Non-pigmented ciliary epithelial cell (primary cell): ENCODE data around the gene TMEM266.
"Not testable (repeated sequence)": the region's sequence is repeated elsewhere in the genome, so short reads cannot be mapped to it uniquely, and the experiment has no call there.

Source experiments
- DNase-seq: peaks from one replicate; pipeline ENCODE4 v3.0.0-alpha.2; 2010; ENCODE audit warnings: low read depth

Gene TMEM266, protein sequence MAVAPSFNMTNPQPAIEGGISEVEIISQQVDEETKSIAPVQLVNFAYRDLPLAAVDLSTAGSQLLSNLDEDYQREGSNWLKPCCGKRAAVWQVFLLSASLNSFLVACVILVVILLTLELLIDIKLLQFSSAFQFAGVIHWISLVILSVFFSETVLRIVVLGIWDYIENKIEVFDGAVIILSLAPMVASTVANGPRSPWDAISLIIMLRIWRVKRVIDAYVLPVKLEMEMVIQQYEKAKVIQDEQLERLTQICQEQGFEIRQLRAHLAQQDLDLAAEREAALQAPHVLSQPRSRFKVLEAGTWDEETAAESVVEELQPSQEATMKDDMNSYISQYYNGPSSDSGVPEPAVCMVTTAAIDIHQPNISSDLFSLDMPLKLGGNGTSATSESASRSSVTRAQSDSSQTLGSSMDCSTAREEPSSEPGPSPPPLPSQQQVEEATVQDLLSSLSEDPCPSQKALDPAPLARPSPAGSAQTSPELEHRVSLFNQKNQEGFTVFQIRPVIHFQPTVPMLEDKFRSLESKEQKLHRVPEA

DNA sequence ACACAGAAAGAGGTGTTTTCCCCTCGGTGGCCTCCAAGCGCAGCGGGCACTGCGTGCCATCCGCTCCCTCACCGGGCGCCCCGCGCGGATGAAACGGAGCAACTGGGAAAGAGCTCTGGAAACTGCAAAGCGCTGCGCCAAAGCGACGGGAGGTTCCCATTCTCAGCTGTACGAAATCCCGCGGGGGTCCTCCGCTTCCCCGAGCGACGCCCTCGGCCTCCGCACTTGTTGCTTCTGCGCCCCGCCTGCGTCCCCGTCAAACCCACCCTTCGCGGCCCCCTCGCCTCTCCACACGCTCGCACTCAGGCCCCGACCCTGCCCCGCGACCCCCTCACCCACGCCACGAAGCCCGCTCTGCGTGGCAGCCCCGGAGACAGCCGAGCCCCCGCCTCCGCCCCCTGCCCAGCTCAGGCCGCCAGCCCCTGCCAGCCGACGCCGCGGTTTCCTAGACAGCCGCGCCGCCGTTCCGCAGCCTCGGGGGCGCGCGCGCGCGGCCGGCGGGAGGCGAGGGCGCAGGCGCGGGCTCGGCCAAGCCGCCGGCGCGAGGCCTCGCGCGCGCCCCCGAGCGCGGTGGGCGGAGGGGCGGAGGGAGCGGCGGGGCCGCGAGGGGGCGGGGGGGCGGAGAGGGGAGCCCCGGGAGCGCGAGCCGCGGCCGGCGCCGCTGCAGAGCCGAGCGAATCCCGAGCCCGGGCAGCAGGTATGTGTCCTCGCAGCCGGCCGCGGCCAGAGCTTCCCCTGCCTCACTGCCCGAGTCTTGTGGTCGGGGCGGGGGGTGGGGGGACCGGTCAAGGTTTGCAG lies at the start of gene TMEM266:
Gene TMEM266 (plus strand): TSS at position 666 of the 798 bp plus-strand sequence. CDS start 74,279 bp downstream, outside the sequence.
- DNase-seq = no peak

DNA sequence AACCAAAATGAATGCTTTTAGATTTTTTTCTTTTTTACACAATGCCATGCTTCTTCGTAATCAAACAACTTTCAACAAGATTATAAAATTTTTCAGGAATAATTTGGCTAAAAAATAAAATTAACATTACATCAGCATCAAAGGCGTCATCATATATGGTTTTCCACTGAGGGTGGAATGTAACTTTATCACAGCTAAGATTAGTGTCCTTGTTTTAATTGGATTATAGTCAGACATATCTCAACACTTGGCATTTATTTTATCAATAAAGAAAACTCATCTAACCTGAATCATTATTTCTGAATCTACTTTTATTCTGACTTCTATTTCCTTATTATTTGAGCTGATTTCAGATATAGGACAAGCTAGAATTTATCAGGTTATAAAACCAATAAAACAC lies 49.2 kb upstream of the TMEM266 start:
- DNase-seq = no peak

DNA sequence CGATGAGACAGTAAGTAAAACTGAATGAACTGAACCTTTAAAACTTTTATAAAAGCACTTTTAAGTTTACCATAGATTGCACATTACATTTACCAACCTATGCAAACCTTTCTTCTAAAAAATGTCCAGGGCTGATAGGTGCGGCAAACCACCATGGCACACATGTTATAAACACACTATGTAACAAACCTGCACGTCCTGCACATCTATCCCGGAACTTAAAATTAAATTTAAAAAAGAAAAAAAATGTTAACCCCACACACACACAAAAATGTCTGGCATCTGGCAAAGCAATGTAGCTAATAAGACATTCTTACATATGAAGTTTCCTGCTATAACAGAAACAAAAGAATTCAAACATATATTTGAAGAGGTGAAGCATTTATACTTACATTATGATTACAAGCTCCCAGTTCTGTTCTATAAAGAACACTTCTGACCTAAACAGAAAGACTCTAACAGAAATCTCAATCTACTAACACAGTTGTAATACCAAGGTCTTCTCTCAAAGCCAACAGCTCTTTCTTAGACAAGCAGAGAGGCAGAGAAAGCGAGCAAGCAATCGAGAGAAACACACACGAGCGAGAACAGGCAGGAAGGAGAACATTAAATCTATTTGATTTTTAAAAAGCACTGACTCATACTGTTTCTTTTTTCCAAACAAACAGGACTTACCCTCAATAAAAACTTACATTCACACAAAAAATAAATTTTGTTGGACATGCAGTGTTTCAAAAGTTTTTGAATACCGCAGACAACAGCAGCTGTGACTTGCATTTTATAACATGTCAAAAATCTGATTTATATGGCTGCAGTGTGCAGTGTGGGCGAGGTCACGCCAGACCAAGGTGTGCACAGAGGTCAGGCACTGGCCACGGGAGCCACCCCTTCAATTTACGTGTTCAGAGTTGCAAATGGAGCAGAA lies 47.9 kb upstream of the TMEM266 start, which contains the start of gene NRG4:
Gene NRG4 (minus strand): TSS at position 798 of the 925 bp plus-strand sequence. CDS start 1,194 bp downstream, outside the sequence.
- no peak for DNase-seq

DNA sequence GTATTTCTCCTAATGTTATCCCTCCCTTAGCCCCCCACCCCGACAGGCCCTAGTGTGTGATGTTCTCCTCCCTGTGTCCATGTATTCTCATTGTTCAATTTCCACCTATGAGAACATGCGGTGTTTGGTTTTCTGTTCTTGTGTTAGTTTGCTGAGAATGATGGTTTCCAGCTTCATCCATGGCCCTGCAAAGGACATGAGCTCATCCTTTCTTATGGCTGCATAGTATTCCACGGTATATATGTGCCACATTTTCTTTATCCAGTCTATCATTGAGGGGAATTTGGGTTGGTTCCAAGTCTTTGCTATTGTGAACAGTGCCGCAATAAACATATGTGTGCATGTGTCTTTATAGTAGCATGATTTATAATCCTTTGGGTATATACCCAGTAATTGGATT lies 46.3 kb upstream of the TMEM266 start:
- not testable (repeated sequence) for DNase-seq

DNA sequence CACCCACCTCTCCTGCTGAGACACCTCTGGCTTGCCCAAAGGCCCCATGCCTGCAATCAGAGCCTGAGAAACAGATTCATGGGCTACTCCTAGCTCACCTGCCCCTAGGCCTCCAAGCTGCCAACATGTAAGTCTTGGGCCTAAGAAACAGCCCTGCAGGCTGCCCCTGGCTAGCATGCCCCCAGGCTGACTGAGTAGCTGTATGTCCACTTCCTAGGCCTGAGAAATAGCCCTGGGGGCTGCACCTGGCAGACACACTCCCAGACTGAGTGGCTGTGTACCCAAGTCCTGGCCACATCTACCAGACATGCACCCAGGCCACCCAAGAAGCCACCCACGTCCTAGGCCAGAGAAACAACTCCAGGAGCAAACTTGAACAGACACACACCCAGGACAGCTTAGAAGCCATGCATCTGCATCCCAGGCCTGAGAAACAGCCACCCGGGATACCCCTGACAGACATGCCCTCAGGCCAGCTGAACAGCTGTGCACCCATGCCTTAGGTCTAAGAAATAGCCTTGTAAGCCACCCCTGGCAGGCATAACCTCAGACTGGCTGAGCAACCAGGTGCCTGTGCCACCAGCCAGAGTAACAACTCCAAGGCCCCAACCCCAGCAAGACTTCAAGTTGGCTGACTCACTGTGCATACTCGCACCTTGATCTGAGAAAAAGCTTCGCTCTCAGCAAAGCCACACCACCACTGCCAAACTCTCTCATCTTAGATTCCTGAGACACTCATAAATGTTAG lies 35.6 kb upstream of the TMEM266 start:
- DNase-seq = no peak

DNA sequence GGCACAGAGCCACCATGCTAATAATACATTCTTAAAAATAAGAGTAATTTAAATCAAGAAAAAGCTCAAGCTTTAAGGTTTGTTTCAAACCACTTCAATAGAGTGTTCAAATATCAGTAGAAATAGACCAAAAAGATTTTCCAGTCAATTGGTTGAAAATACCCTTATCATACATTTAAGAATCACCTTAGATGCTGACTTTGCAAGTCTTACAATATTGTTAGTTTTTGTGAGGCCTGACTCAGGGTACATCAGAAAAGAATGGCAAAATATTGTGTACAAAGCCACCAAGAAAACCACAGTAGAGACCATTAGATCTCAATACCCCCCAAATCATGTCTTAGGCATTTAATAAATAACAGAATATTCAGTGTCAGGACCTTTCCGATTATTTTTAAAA lies 27.7 kb upstream of the TMEM266 start:
- no peak for DNase-seq

DNA sequence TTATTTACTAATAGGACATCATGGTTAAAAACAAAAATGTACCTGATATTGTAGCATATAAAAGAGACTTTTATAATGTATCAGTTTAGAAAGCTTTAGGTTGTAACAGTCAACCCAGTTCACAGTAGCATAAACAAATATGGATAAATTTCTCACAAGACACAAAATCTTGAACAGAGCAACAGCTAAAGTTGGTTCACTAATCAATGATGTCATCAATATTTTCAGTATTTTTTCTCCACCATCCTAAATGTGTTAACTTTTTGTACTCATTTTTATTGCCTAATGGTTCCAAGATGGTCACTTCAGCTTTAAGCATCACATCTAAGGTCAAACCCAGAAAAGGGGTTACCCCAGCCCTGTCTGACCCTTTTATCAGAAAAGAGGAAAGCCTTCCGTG lies 26.3 kb upstream of the TMEM266 start:
- no peak for DNase-seq

DNA sequence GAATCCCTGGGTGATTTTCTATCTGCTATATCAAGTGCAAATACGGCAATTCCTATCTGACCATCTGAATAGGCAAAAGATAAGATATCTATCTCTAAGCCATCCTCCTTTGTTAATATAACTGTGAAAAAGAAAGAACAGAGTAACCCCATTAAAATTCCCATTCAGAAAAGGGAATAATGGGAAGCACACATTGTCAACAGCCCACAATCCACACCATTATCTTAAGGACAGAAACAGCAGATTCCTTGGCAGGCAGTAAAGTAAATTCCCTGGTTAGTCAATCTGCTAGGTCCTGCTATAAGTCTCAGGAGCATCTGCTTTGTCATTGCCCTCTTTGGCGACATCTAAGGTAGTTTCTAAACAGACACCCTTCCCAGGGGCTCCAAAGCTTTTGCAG lies 25.7 kb upstream of the TMEM266 start:
- DNase-seq = no peak

DNA sequence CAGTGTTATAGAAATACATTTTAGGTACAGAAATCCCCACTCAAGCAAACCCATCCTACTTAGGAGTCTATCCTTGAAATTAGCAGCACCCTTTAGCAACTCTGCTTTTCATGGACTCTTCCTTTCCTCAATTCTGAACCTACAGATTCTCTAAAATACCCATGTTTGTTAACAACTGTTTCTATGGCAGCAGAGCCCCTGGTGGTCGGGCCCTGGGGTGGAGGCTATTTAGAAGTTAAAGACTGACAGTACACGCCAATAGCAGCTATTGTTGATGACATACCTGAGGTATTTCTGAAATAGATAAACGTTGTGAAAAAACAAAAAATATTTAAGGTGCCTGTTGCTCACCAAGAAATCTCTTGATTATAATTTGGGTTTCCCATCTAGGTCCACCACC lies 24.2 kb upstream of the TMEM266 start:
- no peak for DNase-seq

DNA sequence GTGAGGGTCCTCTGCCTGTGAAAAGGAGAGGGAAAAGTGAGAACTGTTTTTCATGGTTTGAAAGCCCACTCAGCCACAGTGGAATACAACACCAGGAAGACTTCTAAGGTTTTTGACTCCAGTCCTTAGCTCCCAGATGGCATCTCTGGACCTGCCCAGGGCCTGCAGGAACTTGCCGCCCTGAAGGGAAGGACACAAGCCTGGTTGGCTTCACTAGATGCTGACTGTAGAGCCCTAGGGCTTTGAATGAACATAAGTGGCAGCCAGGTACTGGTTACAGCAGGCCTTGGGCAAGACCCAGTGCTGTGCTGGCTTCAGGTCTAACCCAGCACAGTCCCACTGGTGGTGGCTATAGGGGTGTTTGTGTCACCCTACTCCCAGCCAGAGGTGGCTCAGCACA lies 21.3 kb upstream of the TMEM266 start:
- DNase-seq = no peak

DNA sequence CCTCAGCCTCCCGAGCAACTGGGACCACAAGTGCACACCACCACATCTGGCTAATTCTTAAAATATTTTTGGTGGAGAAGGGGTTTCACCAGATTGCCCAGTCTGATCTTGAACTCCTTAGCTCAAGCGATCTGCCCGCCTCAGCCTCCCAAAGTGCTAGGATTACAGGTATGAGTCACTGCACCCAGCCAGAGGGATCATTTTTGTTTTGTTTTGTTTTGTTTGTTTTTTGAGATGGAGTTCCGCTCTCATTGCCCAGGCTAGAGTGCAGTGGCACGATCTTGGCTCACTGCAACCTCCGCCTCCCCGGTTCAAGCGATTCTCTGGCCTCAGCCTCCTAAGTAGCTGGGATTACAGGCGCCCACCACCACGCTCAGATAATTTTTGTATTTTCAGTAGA lies 5.6 kb upstream of the TMEM266 start:
- not testable (repeated sequence) for DNase-seq

DNA sequence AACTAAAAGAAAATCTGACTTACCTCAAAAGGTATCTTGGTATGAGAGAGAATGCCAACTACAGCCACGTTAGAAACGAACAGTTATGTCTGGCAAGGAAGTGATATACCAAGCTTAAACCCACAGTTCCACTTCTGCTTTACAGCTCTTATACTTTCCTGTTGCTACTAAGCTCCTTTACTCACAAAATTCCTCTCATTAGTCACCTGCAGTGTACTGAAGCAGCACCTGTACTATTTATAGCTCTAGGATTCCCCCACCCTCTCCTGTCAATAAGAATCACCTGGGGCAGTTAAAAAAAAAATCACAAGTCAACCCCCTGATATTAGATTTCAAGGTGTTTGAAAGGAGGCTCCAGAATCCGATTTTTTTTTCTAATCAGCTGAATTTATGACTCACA lies 2.9 kb upstream of the TMEM266 start:
- no peak for DNase-seq

DNA sequence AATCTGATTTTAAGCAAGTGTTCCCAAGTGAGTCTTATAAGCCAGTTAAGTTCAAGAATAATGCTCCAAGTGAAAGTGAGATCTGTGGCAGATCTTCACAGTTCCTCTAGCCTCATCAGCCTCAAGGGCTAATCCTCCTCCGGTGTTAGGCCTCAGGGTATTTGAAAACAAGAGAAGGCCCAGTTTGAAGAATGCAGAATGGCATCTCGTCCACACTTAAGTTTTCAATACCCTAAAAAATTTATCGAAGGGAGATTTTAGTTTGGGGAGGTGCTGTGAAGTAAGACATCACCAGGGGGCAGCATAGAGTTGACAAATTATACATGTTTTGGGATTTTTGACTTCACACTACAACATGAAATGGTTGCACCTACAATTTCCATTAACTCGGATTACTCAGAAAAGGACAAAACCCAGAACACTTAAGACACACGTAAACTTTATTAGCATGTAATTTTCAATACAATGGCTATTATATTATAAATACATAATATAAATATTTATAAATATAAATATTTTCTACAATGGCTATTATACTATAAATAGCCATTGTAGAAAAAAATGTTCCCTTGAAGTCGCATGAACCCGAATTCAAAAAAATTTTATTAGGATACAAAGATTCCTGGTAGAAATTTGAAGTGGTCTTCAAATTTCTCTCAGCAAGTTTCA lies 2.3 kb upstream of the TMEM266 start:
- no peak for DNase-seq

DNA sequence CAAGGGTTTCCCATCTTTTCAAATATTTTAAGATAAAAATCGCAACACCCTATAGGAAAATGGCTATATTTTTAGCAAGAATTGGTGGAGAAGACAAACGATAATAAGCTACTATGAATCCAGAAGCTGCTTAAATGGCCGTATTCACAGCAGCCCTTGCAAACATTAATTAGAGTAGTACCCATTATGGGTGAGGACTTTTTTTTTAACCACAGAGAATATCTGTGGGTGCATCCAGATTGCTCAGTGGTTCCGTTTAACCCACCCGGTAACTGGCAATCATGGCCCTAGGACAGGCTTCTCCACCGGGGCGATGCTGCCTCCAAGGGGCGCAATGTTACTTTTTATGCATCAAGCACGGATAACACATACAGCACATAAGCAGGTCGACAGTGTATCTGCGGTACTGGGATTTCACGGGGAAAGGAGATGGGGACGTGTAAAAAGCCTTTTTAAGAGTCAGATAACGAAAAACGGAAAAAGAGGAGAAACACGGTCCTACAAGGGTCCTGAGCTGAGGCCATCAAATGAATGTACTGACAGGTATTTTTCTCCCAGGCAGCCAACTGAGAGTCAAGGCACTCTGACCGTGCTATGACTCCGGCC lies 968 bp upstream of the TMEM266 start:
- DNase-seq = no peak

DNA sequence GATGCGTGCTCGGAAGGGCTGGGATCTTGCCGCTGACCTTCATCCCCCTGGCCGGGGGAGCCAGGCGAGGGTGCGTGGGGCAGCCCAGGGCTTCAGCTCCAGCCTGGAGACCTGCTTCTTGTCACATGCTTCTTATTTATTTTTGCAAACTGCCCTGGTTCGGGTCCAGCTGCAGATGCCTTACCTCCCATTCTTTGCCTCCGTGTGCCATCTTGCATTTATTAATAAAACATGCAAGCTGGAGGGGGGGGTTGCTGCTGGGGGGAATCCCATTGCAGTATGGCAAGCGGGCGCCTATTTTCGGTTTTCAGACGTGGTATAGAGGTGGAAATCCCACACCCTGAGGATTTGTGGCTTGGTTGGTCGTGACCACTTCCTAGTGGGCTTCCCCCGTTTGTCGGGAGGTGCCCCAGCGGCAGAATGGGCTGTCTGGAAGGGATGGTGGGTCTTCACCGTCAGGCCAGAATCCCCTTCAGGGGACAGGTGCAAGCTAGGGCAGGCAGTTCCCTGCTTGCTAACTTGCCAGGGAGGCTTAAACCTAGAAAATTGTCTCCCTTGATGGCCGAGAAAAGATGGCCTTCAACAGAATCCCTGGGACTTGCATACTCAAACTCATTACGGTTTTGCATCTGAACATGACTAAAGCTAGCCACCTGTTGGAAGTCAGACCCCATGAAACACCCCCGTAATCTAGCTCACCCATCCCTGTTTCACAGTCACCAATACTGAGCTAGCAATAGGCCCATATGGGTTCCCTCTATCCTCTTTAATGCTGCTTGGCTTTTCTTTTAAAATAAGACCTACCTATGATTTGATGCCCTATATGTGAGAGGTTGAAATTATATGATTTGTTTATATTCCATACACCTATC lies 569 bp downstream of the TMEM266 start:
- no peak for DNase-seq

DNA sequence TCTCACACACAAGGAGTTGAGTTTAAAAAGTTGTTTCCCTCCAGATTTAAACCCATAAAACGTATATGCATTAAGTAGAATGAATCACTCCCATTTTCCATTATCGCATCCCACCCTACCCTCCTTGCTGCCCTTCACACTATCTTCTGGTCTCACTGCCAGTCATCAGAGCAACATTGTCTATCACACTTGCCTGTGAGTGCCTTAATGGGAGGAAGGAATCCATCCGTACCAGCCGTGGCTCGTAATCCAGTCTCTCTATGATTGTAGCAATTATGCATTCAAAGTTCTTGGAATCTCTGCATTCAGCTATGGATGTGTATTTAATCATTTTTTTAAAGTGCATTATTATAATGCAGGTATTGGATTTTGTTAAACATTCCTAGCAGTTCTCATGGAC lies 1.9 kb downstream of the TMEM266 start:
- DNase-seq = no peak

DNA sequence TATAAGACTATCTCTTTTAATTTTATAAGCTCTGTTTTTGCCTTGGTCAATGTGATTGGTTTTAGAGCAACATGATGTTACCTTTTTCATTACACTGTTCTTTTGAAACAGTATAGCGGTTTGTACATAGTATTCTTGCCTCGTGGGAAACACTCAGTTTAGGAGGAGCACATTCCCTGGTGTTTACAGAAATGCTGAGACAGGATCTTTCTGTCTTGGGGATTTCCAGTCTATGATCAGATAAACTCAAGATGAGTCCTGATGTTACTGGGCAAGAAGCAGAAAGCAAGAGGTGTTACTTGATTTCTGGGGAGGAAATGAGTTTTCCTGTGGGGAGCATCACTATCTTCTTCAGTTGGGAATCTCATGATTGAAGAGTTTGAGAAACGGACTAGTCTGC lies 2.5 kb downstream of the TMEM266 start:
- no peak for DNase-seq

DNA sequence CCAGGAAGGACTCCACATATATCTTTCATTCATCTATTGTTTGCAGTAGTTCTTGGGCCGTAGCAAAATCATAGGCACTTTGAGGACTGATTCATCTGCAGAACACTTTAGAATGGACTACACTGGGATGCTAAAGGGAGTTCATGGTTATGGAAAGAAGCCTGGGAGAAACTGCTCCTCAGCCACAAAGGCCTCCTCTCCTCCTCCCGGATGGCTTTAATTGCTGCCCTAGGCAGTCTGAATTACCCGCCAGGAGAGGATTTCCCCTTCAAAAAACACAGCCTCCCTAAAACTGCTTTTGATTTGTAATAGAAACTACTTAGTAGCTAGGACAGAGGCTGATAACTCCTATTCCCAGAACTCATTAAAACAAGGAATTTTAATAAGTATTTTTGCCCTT lies 4.6 kb downstream of the TMEM266 start:
- no peak for DNase-seq

DNA sequence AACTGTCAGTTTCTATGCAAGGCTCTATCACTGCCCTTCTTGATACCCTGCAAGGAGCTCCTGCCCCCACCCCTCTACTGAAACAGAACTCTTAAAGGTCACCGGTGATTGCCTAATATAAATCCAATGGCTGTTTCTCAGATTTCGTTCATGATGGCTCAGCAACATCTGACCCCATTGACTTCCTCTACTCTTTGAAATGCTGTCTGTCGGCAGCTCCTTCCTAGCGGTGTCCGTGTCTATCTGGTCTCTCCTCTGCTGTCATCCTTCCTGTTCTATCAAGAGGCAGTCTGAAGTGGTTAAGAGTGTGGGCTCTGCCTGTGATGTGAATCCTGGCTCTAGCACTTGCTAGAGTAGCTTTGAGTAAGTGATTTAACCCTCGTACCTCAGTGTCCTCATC lies 5.5 kb downstream of the TMEM266 start:
- no peak for DNase-seq
